HepG2 (cell line): ENCODE measurements around the gene MACROD2. TPM values are rescaled to one million over a fixed set of nuclear protein-coding genes. Genes with fewer than 3 reads are reported as not detected.

Source experiments
- ATAC-seq: fragments of 200-7000 bp; cut with Tn5 transposase; 3 replicates; pipeline ENCODE4 v1.9.1; 2020; ENCODE audit warnings: mild to moderate bottlenecking, moderate library complexity
- BruUV-seq: library from RNA; stranded (reverse); fragments of 400-500 nt; replicated peaks from 2 replicates; lab custom pipeline; 2021; lab: Mats Ljungman, UMichigan
- CTCF ChIA-PET: fragments of 300-600 bp; formaldehyde crosslinking; extraction: SDS; loops from one replicate; lab custom pipeline; 2021; ENCODE audit warnings: low total read pairs, inconsistent platforms, low intra/inter-chr PET ratio; lab: Yijun Ruan, JAX
- POLR2A ChIA-PET: fragments of 350-600 bp; sonication (Branson Sonifier 250); formaldehyde crosslinking; loops from one replicate; lab custom pipeline; 2020; ENCODE audit warnings: antibody characterized with exemption, inconsistent platforms; lab: Yijun Ruan, JAX
- DNase-seq: peaks from one replicate; pipeline ENCODE4 v3.0.0-alpha.2; 2015; ENCODE audit warnings: low spot score
- FAIRE-seq: peaks from 3 replicates; lab custom pipeline; 2011; peaks lifted over from hg19 to GRCh38; lab: Jason Lieb, UNC
- H2AFZ ChIP-seq: one replicate; pipeline ENCODE4 v1.6.1; 2011; ENCODE audit warnings: low read length, inconsistent platforms
- H3K27ac ChIP-seq: fragments of 300-600 bp; 3 replicates; pipeline ENCODE4 v1.8.0; 2011; ENCODE audit warnings: mixed run types, mild to moderate bottlenecking, mixed read lengths, low read length, inconsistent platforms; ENCODE audit not compliant: insufficient read depth; ENCODE audit errors: extremely low read length
- H3K27me3 ChIP-seq, 2 experiments: fragments of 200-600 bp in 1 of 2; 2 replicates in 1 of 2; 3 replicates in 1 of 2; pipeline versions ENCODE4 v1.6.0 to v1.8.0; 2011; ENCODE audit warnings: low read length in 2 of 2, mild to moderate bottlenecking in 2 of 2, moderate library complexity in 2 of 2, inconsistent platforms in 1 of 2; ENCODE audit not compliant: insufficient read depth in 2 of 2, control insufficient read depth in 1 of 2
- H3K36me3 ChIP-seq, 2 experiments: fragments of 200-600 bp in 1 of 2; replicated peaks in 1 of 2; 2 replicates in 1 of 2; 3 replicates in 1 of 2; pipeline versions ENCODE4 v1.5.1 to v1.8.0; 2011; ENCODE audit warnings: low read length in 2 of 2, inconsistent platforms in 1 of 2; ENCODE audit not compliant: insufficient read depth in 2 of 2, control insufficient read depth in 1 of 2
- H3K4me1 ChIP-seq: 2 replicates; pipeline ENCODE4 v1.5.1; 2012; ENCODE audit warnings: low read length, inconsistent platforms; ENCODE audit not compliant: insufficient read depth
- H3K4me2 ChIP-seq: 2 replicates; pipeline ENCODE4 v1.6.0; 2011; ENCODE audit warnings: low read depth, low read length, inconsistent platforms
- H3K4me3 ChIP-seq, 3 experiments: fragments of 200-600 bp in 1 of 3; sonication (generic), shearing (Covaris generic) in 1 of 3; replicated peaks in 1 of 3; 2 replicates each; pipeline ENCODE4 v1.5.1; 2011 to 2016; ENCODE audit warnings: low read length in 3 of 3, inconsistent platforms in 2 of 3, low read depth in 2 of 3, mild to moderate bottlenecking in 2 of 3, control low read depth in 1 of 3, mixed read lengths in 1 of 3; ENCODE audit not compliant: insufficient read depth in 1 of 3
- H3K79me2 ChIP-seq: one replicate; pipeline ENCODE4 v1.6.1; 2011; ENCODE audit warnings: low read length, inconsistent platforms; ENCODE audit not compliant: insufficient read depth
- H3K9ac ChIP-seq: 2 replicates; pipeline ENCODE4 v1.6.0; 2011; ENCODE audit warnings: mild to moderate bottlenecking, low read depth, low read length, inconsistent platforms; ENCODE audit not compliant: insufficient read depth
- H3K9me3 ChIP-seq: 2 replicates; pipeline ENCODE4 v1.5.1; 2012; ENCODE audit warnings: mild to moderate bottlenecking, low read length
- H4K20me1 ChIP-seq: 2 replicates; pipeline ENCODE4 v1.6.0; 2011; ENCODE audit warnings: inconsistent platforms, mild to moderate bottlenecking, low read length, moderate library complexity; ENCODE audit not compliant: insufficient read depth
- THAP9 ChIP-seq: sonication (generic); formaldehyde crosslinking; IDR thresholded peaks from 2 replicates; pipeline ENCODE4; 2020; ENCODE audit warnings: missing genetic modification reagents, mild to moderate bottlenecking, borderline replicate concordance
- ZBTB7A ChIP-seq: sonication (generic); formaldehyde crosslinking; IDR thresholded peaks from 2 replicates; pipeline ENCODE4 v1.8.0; 2022; ENCODE audit warnings: mild to moderate bottlenecking, missing genetic modification reagents
- ZNF280B ChIP-seq: sonication (generic); formaldehyde crosslinking; IDR thresholded peaks from 2 replicates; pipeline ENCODE4 v1.5.0; 2020; ENCODE audit warnings: missing genetic modification reagents, mild to moderate bottlenecking, borderline replicate concordance
- ZNF75D ChIP-seq: sonication (generic); formaldehyde crosslinking; IDR thresholded peaks from 2 replicates; pipeline ENCODE4 v1.8.1; 2023; ENCODE audit warnings: missing genetic modification reagents, mild to moderate bottlenecking, borderline replicate concordance
- ZNF850 ChIP-seq: sonication (generic); formaldehyde crosslinking; conservative IDR thresholded peaks from 2 replicates; pipeline ENCODE4 v1.9.0; 2021; ENCODE audit warnings: mild to moderate bottlenecking, missing genetic modification reagents
- ZUFSP ChIP-seq: sonication (generic); formaldehyde crosslinking; IDR thresholded peaks from 2 replicates; pipeline ENCODE4 v1.9.0; 2021; ENCODE audit warnings: missing genetic modification reagents, mild to moderate bottlenecking, borderline replicate concordance
- WGBS: methylation state at CpG from one replicate; pipeline ENCODE4 v1.1.6; 2017; ENCODE audit warnings: low lambda C conversion rate; 5-methylcytosine and 5-hydroxymethylcytosine counted together
- in situ Hi-C: cut with HindIII; loops from 2 replicates; pipeline ENCODE4 v1.10.0; 2017; ENCODE audit warnings: low pct_unique_long_range_greater_than_20kb; ENCODE audit not compliant: extremely low pct_ligation_motif_present
- intact Hi-C: fragments of 100-400 bp; cut with micrococcal nuclease; formaldehyde crosslinking; loops from one replicate; pipeline ENCODE4 v1.10.0; 2022; ENCODE audit not compliant: unreplicated experiment
- polyA plus RNA-seq, 8 experiments: library from polyadenylated mRNA; depleted of rRNA in 3 of 8; stranded (reverse) in 7 of 8; unstranded in 1 of 8; fragments of >200 nt; fragmentation: Illumina TruSeq in 4 of 8; extraction: Trizol in 4 of 8; gene quantifications; 2 replicates each; pipeline versions ENCODE4 v1.2.1 to v1.2.3, GENCODE V29; 2011 to 2016; ENCODE audit warnings: low read depth in 4 of 8, missing spikeins in 1 of 8, mixed read lengths in 1 of 8; ENCODE audit not compliant: insufficient read depth in 1 of 8
- total RNA-seq, 5 experiments: library from RNA; depleted of rRNA; stranded (reverse); fragments of >200 nt; fragmentation: Illumina TruSeq; extraction: Trizol; gene quantifications; 2 replicates each; pipeline ENCODE4 v1.2.3, GENCODE V29; 2016; ENCODE audit warnings: low read depth in 1 of 5

The MACROD2 gene
- total and polyA plus RNA-seq, 2 of the 13 experiments (the other 11 are each of a cell fraction or from before 2014, with no cell fraction given): 0.13 to 0.51 TPM

- 77% methylated on average over 11 of the region's 11 CpGs for WGBS
- in situ Hi-C loops: no loop called here
- no peak overlapping the region for H3K4me2 ChIP-seq
- H3K4me3 ChIP-seq: no peak overlapping the region
- peaks cover 10% of the 10 kb centered on the region for H3K4me1 ChIP-seq
- TF ChIP-seq ZNF75D (no peak), ZUFSP (CRISPR knock-in tag) (no peak), THAP9 (CRISPR knock-in tag) (no peak), ZBTB7A (CRISPR knock-in tag) (no peak), ZNF850 (CRISPR knock-in tag) (no peak), ZNF280B (CRISPR knock-in tag) (no peak)
- peaks cover 8% of the 10 kb centered on the region; the same call in 1 of the 2 replicates for H3K9me3 ChIP-seq
- ATAC-seq (no peak), FAIRE-seq (no peak), DNase-seq (no peak)
- H4K20me1 ChIP-seq: no peaks in the 10 kb centered on the region
- no TSS peak for BruUV-seq
- H3K9ac ChIP-seq: no peak overlapping the region
- no peaks in the 10 kb centered on the region for H3K27me3 ChIP-seq
- no peaks in the 10 kb centered on the region for H3K36me3 ChIP-seq
- H2AFZ ChIP-seq: no peak overlapping the region
- no peaks in the 10 kb centered on the region for H3K79me2 ChIP-seq
- ChIA-PET POLR2A (no interaction called here), CTCF (no interaction called here)
- intact Hi-C loops: no loop called here
- H3K27ac ChIP-seq: no peak overlapping the region
Measured at GRCh38 chr20:15018966-15019365, 1023.6 kb downstream of the MACROD2 start.
